Upper lobe of right lung (tissue), 1 donor: Measurements from ENCODE around the gene MPPED2. TPM values are rescaled to one million over a fixed set of nuclear protein-coding genes. Genes with fewer than 3 reads are reported as not detected.

Experiments
- ATAC-seq: fragments of 200-7000 bp; cut with Tn5 transposase; one replicate; pipeline ENCODE4 v1.9.1; 2020; ENCODE audit warnings: mild to moderate bottlenecking, moderate library complexity
- DNase-seq: peaks from one replicate; pipeline ENCODE4 v3.0.0-alpha.2; 2020
- H3K27ac ChIP-seq: fragments of 200-600 bp; one replicate; pipeline ENCODE4 v1.8.0; 2022
- H3K27me3 ChIP-seq: fragments of 200-600 bp; one replicate; pipeline ENCODE4 v1.8.0; 2022; ENCODE audit warnings: mild to moderate bottlenecking
- H3K36me3 ChIP-seq: fragments of 200-600 bp; one replicate; pipeline ENCODE4 v1.8.0; 2022
- H3K4me1 ChIP-seq: fragments of 200-600 bp; one replicate; pipeline ENCODE4 v1.8.0; 2022
- H3K4me3 ChIP-seq: fragments of 200-600 bp; one replicate; pipeline ENCODE4 v1.8.0; 2022; ENCODE audit warnings: mild to moderate bottlenecking
- H3K9me3 ChIP-seq: fragments of 200-600 bp; one replicate; pipeline ENCODE4 v1.8.0; 2022
- intact Hi-C: fragments of 100-400 bp; cut with DNase I; formaldehyde crosslinking; loops from one replicate; pipeline ENCODE4 v1.11.0; 2022
- total RNA-seq: library from RNA; stranded (reverse); fragmentation: NEBNext Ultra II Directional; extraction: Animal tissue kit (Norgen Biotek cat#: 25700); gene quantifications from one replicate; pipeline ENCODE4 v1.2.1, GENCODE V29; 2021
- TF ChIP-seq, protein P1 (sequence below): fragments of 200-600 bp; IDR thresholded peaks from one replicate; pipeline ENCODE4 v1.8.0; 2022; ENCODE audit warnings: antibody characterized with exemption
- donor health status: DM: no; HTN: yes; CAD: no; lungs with severe emphysema.

The MPPED2 gene
- total RNA-seq, 1 donor from 2014 or later = 1.3 TPM

DNA sequence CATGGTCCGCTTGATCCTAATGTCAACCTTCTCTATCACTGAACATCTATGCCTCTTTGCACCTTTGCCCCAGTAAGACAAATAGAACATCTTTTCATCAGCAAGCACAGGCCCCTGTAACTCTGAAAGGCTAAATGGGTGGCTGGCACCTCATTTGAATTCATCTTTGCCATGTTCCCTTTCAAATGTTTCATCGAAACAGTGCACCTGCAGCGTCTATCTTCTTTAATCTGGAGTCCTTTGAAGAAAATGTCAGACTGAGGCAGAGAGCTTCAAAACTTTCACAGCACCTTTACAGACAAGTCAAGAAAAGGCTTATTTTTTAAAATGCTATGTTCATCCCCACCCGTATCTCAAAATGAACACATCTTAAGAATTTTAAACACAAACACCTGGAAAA lies 3.4 kb downstream of the MPPED2 start:
- Histone ChIP-seq H3K27me3 (peaks cover 47% of the 10 kb centered on the region), H3K4me3 (no peak overlapping the region), H3K27ac (no peak overlapping the region), H3K4me1 (peaks cover 12% of the 10 kb centered on the region), H3K36me3 (no peaks in the 10 kb centered on the region), H3K9me3 (no peaks in the 10 kb centered on the region)
- ATAC-seq (no peak), DNase-seq (no peak)
- intact Hi-C loops = no loop called here
- TF ChIP-seq, protein P1, sequence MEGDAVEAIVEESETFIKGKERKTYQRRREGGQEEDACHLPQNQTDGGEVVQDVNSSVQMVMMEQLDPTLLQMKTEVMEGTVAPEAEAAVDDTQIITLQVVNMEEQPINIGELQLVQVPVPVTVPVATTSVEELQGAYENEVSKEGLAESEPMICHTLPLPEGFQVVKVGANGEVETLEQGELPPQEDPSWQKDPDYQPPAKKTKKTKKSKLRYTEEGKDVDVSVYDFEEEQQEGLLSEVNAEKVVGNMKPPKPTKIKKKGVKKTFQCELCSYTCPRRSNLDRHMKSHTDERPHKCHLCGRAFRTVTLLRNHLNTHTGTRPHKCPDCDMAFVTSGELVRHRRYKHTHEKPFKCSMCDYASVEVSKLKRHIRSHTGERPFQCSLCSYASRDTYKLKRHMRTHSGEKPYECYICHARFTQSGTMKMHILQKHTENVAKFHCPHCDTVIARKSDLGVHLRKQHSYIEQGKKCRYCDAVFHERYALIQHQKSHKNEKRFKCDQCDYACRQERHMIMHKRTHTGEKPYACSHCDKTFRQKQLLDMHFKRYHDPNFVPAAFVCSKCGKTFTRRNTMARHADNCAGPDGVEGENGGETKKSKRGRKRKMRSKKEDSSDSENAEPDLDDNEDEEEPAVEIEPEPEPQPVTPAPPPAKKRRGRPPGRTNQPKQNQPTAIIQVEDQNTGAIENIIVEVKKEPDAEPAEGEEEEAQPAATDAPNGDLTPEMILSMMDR = no peak

DNA sequence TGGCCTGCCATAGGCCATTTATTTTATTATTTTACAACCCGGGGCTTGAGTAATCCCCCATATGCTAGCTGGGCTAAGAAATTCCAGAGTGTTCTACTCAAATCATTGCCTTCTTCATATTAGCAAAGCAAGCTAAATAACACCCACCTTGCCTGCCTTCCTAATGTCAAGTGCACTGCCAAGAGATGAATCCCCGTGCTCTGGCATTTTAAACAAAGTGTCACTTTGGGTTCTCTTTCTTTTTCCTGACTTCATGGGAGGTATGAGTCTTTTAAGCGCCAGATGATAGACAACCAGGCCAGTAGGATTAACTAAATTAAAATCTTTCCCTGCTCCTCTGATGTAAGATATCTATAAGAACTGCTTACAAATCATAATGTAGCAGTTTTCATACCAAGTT lies 4.5 kb downstream of the MPPED2 start:
- Histone ChIP-seq H3K27me3 (peaks cover 37% of the 10 kb centered on the region), H3K9me3 (no peaks in the 10 kb centered on the region), H3K4me3 (no peak overlapping the region), H3K4me1 (peaks cover 12% of the 10 kb centered on the region), H3K27ac (no peak overlapping the region), H3K36me3 (no peaks in the 10 kb centered on the region)
- intact Hi-C loops = no loop called here
- TF ChIP-seq, protein P1 = no peak
- no peak for ATAC-seq
- DNase-seq = no peak

DNA sequence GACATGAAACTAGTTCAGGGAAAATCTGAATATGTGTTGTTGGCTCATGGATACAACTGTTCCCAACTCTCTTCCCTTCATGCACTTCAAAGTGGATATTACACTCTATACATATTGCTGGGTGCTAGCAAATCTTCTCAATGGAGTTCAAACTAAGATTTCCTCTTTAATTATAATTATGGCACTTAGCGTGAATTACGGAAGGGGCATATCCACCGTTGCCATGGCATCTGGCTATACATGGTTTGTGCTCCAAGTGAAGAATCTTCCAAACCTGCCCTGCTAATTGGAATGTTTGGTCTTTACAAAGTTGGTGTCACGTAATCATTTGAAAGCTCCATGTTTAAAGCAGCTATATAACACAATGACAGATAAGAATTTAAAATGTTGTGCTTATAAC lies 5.6 kb downstream of the MPPED2 start:
- Histone ChIP-seq H3K4me3 (no peak overlapping the region), H3K27me3 (peaks cover 26% of the 10 kb centered on the region), H3K27ac (no peak overlapping the region), H3K36me3 (no peaks in the 10 kb centered on the region), H3K4me1 (peaks cover 3% of the 10 kb centered on the region), H3K9me3 (no peaks in the 10 kb centered on the region)
- ATAC-seq (no peak), DNase-seq (no peak)
- intact Hi-C loops = no loop called here
- TF ChIP-seq, protein P1 = no peak

DNA sequence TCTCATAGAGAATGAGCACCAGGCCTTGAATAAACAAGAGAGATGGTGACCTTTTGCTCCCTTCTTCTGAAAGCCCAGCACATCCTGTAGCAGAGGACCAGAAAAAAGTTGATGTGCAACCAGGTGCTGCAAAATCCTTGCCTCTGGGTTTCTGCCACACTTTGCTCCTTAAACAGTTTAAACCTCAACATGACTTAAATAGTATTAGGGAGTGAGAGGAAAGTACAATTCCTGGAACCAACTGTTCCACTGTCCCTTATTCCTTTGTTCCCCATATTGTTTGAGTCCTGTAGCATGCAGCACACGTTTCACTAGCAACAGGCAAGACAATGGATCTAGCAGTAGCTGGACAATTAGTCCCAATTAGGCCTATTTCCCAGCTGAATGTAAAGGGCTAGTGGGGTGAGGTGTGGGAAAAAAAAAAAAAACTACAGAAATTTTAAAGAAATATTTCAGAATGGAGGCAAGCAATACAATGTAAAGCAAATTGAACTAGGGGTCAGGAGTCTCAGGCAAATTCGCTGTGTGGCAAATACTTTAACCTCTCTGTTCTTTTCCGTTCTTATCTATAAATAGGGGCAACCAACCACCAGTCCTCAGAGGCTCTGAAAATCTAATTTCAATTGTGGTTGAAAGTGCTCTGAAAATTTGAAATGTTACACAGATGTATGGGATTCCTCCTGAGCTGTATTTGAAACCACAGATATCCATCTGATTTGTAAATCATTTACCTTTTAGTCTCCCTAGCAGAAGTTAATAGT lies 6.6 kb downstream of the MPPED2 start:
- Histone ChIP-seq H3K36me3 (no peaks in the 10 kb centered on the region), H3K4me1 (no peaks in the 10 kb centered on the region), H3K27me3 (peaks cover 16% of the 10 kb centered on the region), H3K4me3 (no peak overlapping the region), H3K27ac (no peak overlapping the region), H3K9me3 (no peaks in the 10 kb centered on the region)
- DNase-seq = no peak
- ATAC-seq = no peak
- TF ChIP-seq, protein P1 = no peak
- intact Hi-C loops = no loop called here

DNA sequence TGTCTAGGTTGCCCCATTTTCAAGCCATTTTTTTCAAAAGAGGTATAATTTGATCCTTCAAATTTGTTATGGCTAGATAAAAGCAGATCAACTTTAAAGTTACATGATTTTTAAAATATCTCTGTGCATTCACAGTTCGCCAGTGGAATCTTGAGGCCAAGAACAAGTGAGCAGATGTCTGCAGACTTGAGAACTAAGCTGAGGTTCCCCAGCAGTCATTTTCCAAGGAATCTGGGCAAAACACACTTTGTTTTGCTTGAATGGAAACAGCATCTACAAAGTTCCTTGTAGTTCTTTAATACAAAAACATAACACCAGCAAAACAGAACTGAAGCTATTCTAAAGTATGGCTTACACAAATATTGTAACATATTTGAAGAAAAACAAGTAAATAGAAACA lies 7.7 kb downstream of the MPPED2 start:
- ATAC-seq (no peak), DNase-seq (no peak)
- H3K27me3 ChIP-seq = peaks cover 11% of the 10 kb centered on the region
- H3K9me3 ChIP-seq = no peaks in the 10 kb centered on the region
- H3K4me3 ChIP-seq = no peak overlapping the region
- intact Hi-C loops = no loop called here
- TF ChIP-seq, protein P1 = no peak
- no peak overlapping the region for H3K27ac ChIP-seq
- H3K4me1 ChIP-seq = no peaks in the 10 kb centered on the region
- no peaks in the 10 kb centered on the region for H3K36me3 ChIP-seq
